GM18517 (cell line): Measurements from ENCODE around the gene CNST.
"Not testable (repeated sequence)": the region's sequence is repeated elsewhere in the genome, so short reads cannot be mapped to it uniquely, and the experiment has no call there.

Experiments used
- ATAC-seq: cut with Tn5 transposase; IDR thresholded peaks from one replicate; pipeline ENCODE4 v1.9.1; 2021; ENCODE audit warnings: mild to moderate bottlenecking, moderate library complexity; ENCODE audit not compliant: unreplicated experiment

Gene CNST

GRCh38 chr1:246705368-246705767 lies 139.1 kb downstream of the CNST start:
- no peak for ATAC-seq

- ATAC-seq = no peak
These were observed 141.9 kb downstream of the CNST start for GRCh38 chr1:246708166-246708565.

GRCh38 chr1:246709196-246709595 lies 142.9 kb downstream of the CNST start:
- ATAC-seq = no peak

GRCh38 chr1:246709835-246710234 lies 143.6 kb downstream of the CNST start:
- no peak for ATAC-seq

GRCh38 chr1:246711548-246712003 lies 145.3 kb downstream of the CNST start:
- no peak for ATAC-seq

GRCh38 chr1:246712428-246712827 lies 146.2 kb downstream of the CNST start:
- ATAC-seq = not testable (repeated sequence)
